A673 (cell line): ENCODE results near the gene CHMP3. TPM values are rescaled to one million over a fixed set of nuclear protein-coding genes. Genes with fewer than 3 reads are reported as not detected.

ENCODE experiments used
- BruUV-seq: library from RNA; stranded (reverse); fragments of 400-500 nt; replicated peaks from 2 replicates; lab custom pipeline; 2021; lab: Mats Ljungman, UMichigan
- CTCF ChIA-PET: fragments of 300-600 bp; sonication (Branson Sonifier 250); formaldehyde crosslinking; loops from one replicate; lab custom pipeline; 2022; ENCODE audit warnings: antibody characterized with exemption; lab: Charles Lee
- POLR2A ChIA-PET: fragments of 300-600 bp; sonication (Branson Sonifier 250); formaldehyde crosslinking; loops from one replicate; lab custom pipeline; 2022; ENCODE audit warnings: antibody characterized with exemption; ENCODE audit not compliant: low non-redundant PET; lab: Charles Lee
- DNase-seq: peaks from one replicate; pipeline ENCODE4 v3.0.0-alpha.2; 2015; ENCODE audit warnings: low spot score
- H3K27ac ChIP-seq: fragments of 200-600 bp; sonication (generic); 2 replicates; pipeline ENCODE4 v1.5.1; 2016; ENCODE audit warnings: mixed run types, low read depth, mild to moderate bottlenecking, mixed read lengths, antibody characterized with exemption, low read length; ENCODE audit not compliant: poor library complexity, severe bottlenecking
- H3K27me3 ChIP-seq: fragments of 200-600 bp; sonication (generic); replicated peaks from 2 replicates; pipeline ENCODE4 v1.6.1; 2017; ENCODE audit warnings: mixed run types, low read depth, mild to moderate bottlenecking, mixed read lengths, antibody characterized with exemption, low read length; ENCODE audit not compliant: insufficient read depth, poor library complexity
- H3K36me3 ChIP-seq: fragments of 200-600 bp; sonication (generic); 2 replicates; pipeline ENCODE4 v1.6.1; 2016; ENCODE audit warnings: mixed run types, mild to moderate bottlenecking, mixed read lengths, antibody characterized with exemption, low read length; ENCODE audit not compliant: insufficient read depth, poor library complexity, severe bottlenecking
- H3K4me1 ChIP-seq: fragments of 200-600 bp; sonication (generic); 2 replicates; pipeline ENCODE4 v1.6.1; 2017; ENCODE audit warnings: mixed run types, mild to moderate bottlenecking, mixed read lengths, antibody characterized with exemption, low read length; ENCODE audit not compliant: insufficient read depth, poor library complexity, severe bottlenecking
- H3K4me3 ChIP-seq: fragments of 200-600 bp; sonication (generic); 2 replicates; pipeline ENCODE4 v1.5.1; 2016; ENCODE audit warnings: low read depth, mixed run types, mild to moderate bottlenecking, mixed read lengths, low read length; ENCODE audit not compliant: poor library complexity, severe bottlenecking
- H3K9me3 ChIP-seq: fragments of 200-600 bp; sonication (generic); 2 replicates; pipeline ENCODE4 v1.6.1; 2016; ENCODE audit warnings: mixed run types, low read depth, mild to moderate bottlenecking, mixed read lengths, antibody characterized with exemption, low read length; ENCODE audit not compliant: poor library complexity, severe bottlenecking
- CTCF ChIP-seq: fragments of 300-800, 200-600 bp; sonication (generic); conservative IDR thresholded peaks from 2 replicates; pipeline ENCODE4 v1.5.1; 2017; ENCODE audit warnings: low read depth, mild to moderate bottlenecking, antibody characterized with exemption, low read length, moderate library complexity, mixed read lengths
- EZH2 ChIP-seq: fragments of 200-600 bp; sonication (generic); IDR thresholded peaks from 2 replicates; pipeline ENCODE4 v1.6.1; 2017; ENCODE audit warnings: borderline replicate concordance, low read depth, mild to moderate bottlenecking, mixed read lengths, antibody characterized with exemption, low read length; ENCODE audit not compliant: poor library complexity, severe bottlenecking
- intact Hi-C: fragments of 100-400 bp; cut with micrococcal nuclease; formaldehyde crosslinking; loops from one replicate; pipeline ENCODE4 v1.10.0; 2022; ENCODE audit not compliant: unreplicated experiment
- total RNA-seq: library from RNA; stranded (reverse); gene quantifications from 2 replicates; pipeline ENCODE4 v1.2.3, GENCODE V29; 2021

The CHMP3 gene
- total RNA-seq, 1 experiment from 2014 or later, result 87.5 TPM

- peaks cover 79% of the 10 kb centered on the region for H3K36me3 ChIP-seq
- no peaks in the 10 kb centered on the region for H3K4me1 ChIP-seq
- TF ChIP-seq CTCF (no peak), EZH2 (no peak)
- CTCF ChIA-PET, result no interaction called here
- H3K27ac ChIP-seq, result no peak overlapping the region
- POLR2A ChIA-PET, result no interaction called here
- H3K9me3 ChIP-seq, result no peaks in the 10 kb centered on the region
- no peak overlapping the region for H3K4me3 ChIP-seq
- BruUV-seq, result no TSS peak
- H3K27me3 ChIP-seq, result no peaks in the 10 kb centered on the region
- intact Hi-C loops, result no loop called here
- no peak for DNase-seq
Measured at GRCh38 chr2:86477349-86477748, 85.9 kb downstream of the CHMP3 start.

- intact Hi-C loops, result no loop called here
- Histone ChIP-seq H3K27me3 (no peaks in the 10 kb centered on the region), H3K4me3 (no peak overlapping the region), H3K36me3 (peaks cover 78% of the 10 kb centered on the region), H3K27ac (no peak overlapping the region), H3K9me3 (no peaks in the 10 kb centered on the region), H3K4me1 (no peaks in the 10 kb centered on the region)
- no TSS peak for BruUV-seq
- ChIA-PET POLR2A (no interaction called here), CTCF (no interaction called here)
- DNase-seq, result no peak
- no peak for TF ChIP-seq CTCF
- no peak for TF ChIP-seq EZH2
Measured at GRCh38 chr2:86476918-86477317, 86.3 kb downstream of the CHMP3 start.

DNA sequence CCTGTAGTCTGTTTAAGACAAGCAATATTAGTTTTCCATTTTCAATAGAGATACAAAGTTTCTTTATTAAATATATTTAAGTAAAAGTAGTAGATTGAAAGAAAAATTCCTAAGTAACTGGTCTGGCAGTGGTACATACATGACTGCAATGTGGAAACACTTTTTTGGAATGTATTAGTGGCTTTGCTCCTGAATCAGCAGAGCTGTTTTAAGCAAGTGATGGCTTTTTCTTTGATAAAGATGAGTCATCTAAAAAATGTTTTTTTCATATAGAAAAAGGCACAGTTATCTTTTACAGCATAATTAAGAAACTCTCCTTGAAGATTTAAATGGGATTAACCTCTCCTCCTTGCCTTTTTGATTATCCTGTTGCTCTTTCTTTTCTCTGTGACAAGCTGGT lies 87.2 kb downstream of the CHMP3 start:
- ChIA-PET CTCF (no interaction called here), POLR2A (no interaction called here)
- H3K4me1 ChIP-seq, result no peaks in the 10 kb centered on the region
- intact Hi-C loops, result no loop called here
- no peaks in the 10 kb centered on the region for H3K9me3 ChIP-seq
- no peak overlapping the region for H3K4me3 ChIP-seq
- H3K27ac ChIP-seq, result no peak overlapping the region
- H3K27me3 ChIP-seq, result no peaks in the 10 kb centered on the region
- no TSS peak for BruUV-seq
- no peak for DNase-seq
- TF ChIP-seq CTCF (no peak), EZH2 (no peak)
- H3K36me3 ChIP-seq, result peaks cover 70% of the 10 kb centered on the region
